K562 (cell line): ENCODE data around the gene ZNF384.
A peak's percentile ranks its signal among the peaks of the same experiment; 100 is the strongest.

Experiments used
- FOXK2 ChIP-seq, 2 experiments: fragments of 450-650 bp; IDR thresholded peaks in 1 of 2; conservative IDR thresholded peaks in 1 of 2; 2 replicates each; pipeline ENCODE4 v1.6.1; 2016; ENCODE audit warnings: low read depth in 2 of 2, mild to moderate bottlenecking in 1 of 2
- HNRNPH1 ChIP-seq: fragments of 200-400 bp; formaldehyde crosslinking; optimal IDR thresholded peaks from 2 replicates; pipeline ENCODE3; 2017; ENCODE audit warnings: low read depth, mild to moderate bottlenecking, low read length, moderate library complexity
- JUND ChIP-seq, 2 experiments: IDR thresholded peaks; 2 replicates in 1 of 2; 3 replicates in 1 of 2; pipeline ENCODE4 v1.6.1; 2011; ENCODE audit warnings: borderline replicate concordance in 2 of 2, low read depth in 2 of 2, low read length in 2 of 2, improper control_type of control experiment in 1 of 2, missing biosample characterization in 1 of 2, missing genetic modification characterization in 1 of 2, missing genetic modification reagents in 1 of 2
- KLF1 ChIP-seq: fragments of 450-650 bp; IDR thresholded peaks from 2 replicates; pipeline ENCODE4 v1.6.1; 2016; ENCODE audit warnings: missing genetic modification characterization, missing compliant biosample characterization
- POLR2A ChIP-seq: fragments of 450-650 bp; conservative IDR thresholded peaks from 2 replicates; pipeline ENCODE4 v1.6.1; 2016
- POLR2AphosphoS5 ChIP-seq: IDR thresholded peaks from 2 replicates; pipeline ENCODE4 v1.6.1; 2011; ENCODE audit warnings: mild to moderate bottlenecking, low read depth, low read length, moderate library complexity; ENCODE audit not compliant: control insufficient read depth, insufficient read depth
- SIN3A ChIP-seq, 2 experiments: fragments of 150-350 bp in 1 of 2; IDR thresholded peaks; 2 replicates each; pipeline ENCODE4 v1.6.1; 2011 to 2016; ENCODE audit warnings: borderline replicate concordance in 2 of 2, low read depth in 2 of 2, low read length in 2 of 2, mild to moderate bottlenecking in 2 of 2, moderate library complexity in 2 of 2; ENCODE audit not compliant: control insufficient read depth in 1 of 2
- TF ChIP-seq, protein P1 (sequence below), 3 experiments: IDR thresholded peaks in 2 of 3; conservative IDR thresholded peaks in 1 of 3; 2 replicates each; pipeline ENCODE4 v1.5.1; 2011 to 2012; ENCODE audit warnings: low read length in 3 of 3, mild to moderate bottlenecking in 3 of 3, control low read depth in 2 of 3, improper control_type of control experiment in 1 of 3, inconsistent platforms in 1 of 3, low read depth in 1 of 3, mixed read lengths in 1 of 3, moderate library complexity in 1 of 3; ENCODE audit not compliant: insufficient read depth in 2 of 3
- TF ChIP-seq, protein P2 (sequence below): fragments of 250-450 bp; sonication (Bioruptor Pico); IDR thresholded peaks from 2 replicates; pipeline ENCODE4 v1.8.0; 2021; ENCODE audit warnings: borderline replicate concordance, mild to moderate bottlenecking, moderate library complexity; ENCODE audit not compliant: poor library complexity, severe bottlenecking
- TF ChIP-seq, protein P3 (sequence below), 2 experiments: fragments of 450-650 bp; formaldehyde crosslinking in 1 of 2; IDR thresholded peaks; 2 replicates each; pipeline versions ENCODE4 v1.4.0 to v1.6.1; 2014 to 2020; ENCODE audit warnings: mild to moderate bottlenecking in 2 of 2, borderline replicate concordance in 1 of 2, low read depth in 1 of 2
- TF ChIP-seq, protein P4 (sequence below): fragments of 450-650 bp; IDR thresholded peaks from 2 replicates; pipeline ENCODE4 v1.6.1; 2016; ENCODE audit warnings: borderline replicate concordance

DNA sequence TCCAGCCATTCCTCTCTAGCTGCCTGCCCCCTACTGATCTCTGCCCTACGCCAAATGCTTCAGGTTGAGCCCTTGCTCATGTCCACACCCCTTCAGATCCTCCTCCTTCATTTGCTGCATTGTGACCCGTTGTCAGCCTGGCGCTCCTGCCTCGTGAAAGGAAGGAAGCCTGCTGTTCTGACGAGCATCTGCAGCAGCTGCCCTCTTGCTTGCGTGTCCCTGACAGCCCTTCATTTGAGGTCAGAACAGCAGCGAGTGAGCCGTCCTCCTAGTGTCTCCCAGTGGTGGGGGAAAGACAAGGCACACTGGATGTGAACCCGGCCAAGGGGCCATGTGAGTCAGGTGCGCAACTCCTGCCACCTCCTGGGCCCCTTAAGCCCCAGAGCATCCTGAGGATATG is 14.5 kb upstream of the ZNF384 start:
- TF ChIP-seq FOXK2 (conservative IDR thresholded peaks at IDR 0.05 in 1 of 2, IDR thresholded peaks at IDR 0.05 in 1 of 2; ENCODE audit: low read depth in 2 of 2) (no peak), HNRNPH1 (no peak), KLF1 (tag) (no peak), SIN3A (IDR thresholded peaks at IDR 0.05; ENCODE audit: borderline replicate concordance in 2 of 2, control insufficient read depth in 1 of 2, low read depth in 2 of 2, low read length in 2 of 2) (no peak), POLR2A (no peak), POLR2AphosphoS5 (no peak), JUND (IDR thresholded peaks at IDR 0.05; ENCODE audit: borderline replicate concordance, low read depth, low read length) (no peak), JUND (tag; IDR thresholded peaks at IDR 0.05; ENCODE audit: borderline replicate concordance, low read depth, low read length) (no peak)
- TF ChIP-seq, protein P1, sequence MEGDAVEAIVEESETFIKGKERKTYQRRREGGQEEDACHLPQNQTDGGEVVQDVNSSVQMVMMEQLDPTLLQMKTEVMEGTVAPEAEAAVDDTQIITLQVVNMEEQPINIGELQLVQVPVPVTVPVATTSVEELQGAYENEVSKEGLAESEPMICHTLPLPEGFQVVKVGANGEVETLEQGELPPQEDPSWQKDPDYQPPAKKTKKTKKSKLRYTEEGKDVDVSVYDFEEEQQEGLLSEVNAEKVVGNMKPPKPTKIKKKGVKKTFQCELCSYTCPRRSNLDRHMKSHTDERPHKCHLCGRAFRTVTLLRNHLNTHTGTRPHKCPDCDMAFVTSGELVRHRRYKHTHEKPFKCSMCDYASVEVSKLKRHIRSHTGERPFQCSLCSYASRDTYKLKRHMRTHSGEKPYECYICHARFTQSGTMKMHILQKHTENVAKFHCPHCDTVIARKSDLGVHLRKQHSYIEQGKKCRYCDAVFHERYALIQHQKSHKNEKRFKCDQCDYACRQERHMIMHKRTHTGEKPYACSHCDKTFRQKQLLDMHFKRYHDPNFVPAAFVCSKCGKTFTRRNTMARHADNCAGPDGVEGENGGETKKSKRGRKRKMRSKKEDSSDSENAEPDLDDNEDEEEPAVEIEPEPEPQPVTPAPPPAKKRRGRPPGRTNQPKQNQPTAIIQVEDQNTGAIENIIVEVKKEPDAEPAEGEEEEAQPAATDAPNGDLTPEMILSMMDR (IDR thresholded peaks at IDR 0.05 in 2 of 3, conservative IDR thresholded peaks at IDR 0.05 in 1 of 3; ENCODE audit: insufficient read depth in 2 of 3, low read depth in 1 of 3, low read length in 3 of 3): peak in 2 of 3 experiments; percentile 14 to 41; a peak in 3 of 6 replicates
- TF ChIP-seq, protein P2, sequence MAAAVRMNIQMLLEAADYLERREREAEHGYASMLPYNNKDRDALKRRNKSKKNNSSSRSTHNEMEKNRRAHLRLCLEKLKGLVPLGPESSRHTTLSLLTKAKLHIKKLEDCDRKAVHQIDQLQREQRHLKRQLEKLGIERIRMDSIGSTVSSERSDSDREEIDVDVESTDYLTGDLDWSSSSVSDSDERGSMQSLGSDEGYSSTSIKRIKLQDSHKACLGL: no peak
- TF ChIP-seq, protein P3, sequence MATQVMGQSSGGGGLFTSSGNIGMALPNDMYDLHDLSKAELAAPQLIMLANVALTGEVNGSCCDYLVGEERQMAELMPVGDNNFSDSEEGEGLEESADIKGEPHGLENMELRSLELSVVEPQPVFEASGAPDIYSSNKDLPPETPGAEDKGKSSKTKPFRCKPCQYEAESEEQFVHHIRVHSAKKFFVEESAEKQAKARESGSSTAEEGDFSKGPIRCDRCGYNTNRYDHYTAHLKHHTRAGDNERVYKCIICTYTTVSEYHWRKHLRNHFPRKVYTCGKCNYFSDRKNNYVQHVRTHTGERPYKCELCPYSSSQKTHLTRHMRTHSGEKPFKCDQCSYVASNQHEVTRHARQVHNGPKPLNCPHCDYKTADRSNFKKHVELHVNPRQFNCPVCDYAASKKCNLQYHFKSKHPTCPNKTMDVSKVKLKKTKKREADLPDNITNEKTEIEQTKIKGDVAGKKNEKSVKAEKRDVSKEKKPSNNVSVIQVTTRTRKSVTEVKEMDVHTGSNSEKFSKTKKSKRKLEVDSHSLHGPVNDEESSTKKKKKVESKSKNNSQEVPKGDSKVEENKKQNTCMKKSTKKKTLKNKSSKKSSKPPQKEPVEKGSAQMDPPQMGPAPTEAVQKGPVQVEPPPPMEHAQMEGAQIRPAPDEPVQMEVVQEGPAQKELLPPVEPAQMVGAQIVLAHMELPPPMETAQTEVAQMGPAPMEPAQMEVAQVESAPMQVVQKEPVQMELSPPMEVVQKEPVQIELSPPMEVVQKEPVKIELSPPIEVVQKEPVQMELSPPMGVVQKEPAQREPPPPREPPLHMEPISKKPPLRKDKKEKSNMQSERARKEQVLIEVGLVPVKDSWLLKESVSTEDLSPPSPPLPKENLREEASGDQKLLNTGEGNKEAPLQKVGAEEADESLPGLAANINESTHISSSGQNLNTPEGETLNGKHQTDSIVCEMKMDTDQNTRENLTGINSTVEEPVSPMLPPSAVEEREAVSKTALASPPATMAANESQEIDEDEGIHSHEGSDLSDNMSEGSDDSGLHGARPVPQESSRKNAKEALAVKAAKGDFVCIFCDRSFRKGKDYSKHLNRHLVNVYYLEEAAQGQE (IDR thresholded peaks at IDR 0.05; ENCODE audit: borderline replicate concordance): no peak
- TF ChIP-seq, protein P3 (CRISPR knock-in tag; IDR thresholded peaks at IDR 0.05; ENCODE audit: low read depth): no peak
- TF ChIP-seq, protein P4, sequence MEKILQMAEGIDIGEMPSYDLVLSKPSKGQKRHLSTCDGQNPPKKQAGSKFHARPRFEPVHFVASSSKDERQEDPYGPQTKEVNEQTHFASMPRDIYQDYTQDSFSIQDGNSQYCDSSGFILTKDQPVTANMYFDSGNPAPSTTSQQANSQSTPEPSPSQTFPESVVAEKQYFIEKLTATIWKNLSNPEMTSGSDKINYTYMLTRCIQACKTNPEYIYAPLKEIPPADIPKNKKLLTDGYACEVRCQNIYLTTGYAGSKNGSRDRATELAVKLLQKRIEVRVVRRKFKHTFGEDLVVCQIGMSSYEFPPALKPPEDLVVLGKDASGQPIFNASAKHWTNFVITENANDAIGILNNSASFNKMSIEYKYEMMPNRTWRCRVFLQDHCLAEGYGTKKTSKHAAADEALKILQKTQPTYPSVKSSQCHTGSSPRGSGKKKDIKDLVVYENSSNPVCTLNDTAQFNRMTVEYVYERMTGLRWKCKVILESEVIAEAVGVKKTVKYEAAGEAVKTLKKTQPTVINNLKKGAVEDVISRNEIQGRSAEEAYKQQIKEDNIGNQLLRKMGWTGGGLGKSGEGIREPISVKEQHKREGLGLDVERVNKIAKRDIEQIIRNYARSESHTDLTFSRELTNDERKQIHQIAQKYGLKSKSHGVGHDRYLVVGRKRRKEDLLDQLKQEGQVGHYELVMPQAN: no peak
